ENCODE data around the gene HAUS3. TPM values are rescaled to one million over a fixed set of nuclear protein-coding genes. Genes with fewer than 3 reads are reported as not detected.

The HAUS3 gene
- total and polyA plus RNA-seq, 2 experiments from 2014 or later = 7.1 to 9.8 TPM

DNA sequence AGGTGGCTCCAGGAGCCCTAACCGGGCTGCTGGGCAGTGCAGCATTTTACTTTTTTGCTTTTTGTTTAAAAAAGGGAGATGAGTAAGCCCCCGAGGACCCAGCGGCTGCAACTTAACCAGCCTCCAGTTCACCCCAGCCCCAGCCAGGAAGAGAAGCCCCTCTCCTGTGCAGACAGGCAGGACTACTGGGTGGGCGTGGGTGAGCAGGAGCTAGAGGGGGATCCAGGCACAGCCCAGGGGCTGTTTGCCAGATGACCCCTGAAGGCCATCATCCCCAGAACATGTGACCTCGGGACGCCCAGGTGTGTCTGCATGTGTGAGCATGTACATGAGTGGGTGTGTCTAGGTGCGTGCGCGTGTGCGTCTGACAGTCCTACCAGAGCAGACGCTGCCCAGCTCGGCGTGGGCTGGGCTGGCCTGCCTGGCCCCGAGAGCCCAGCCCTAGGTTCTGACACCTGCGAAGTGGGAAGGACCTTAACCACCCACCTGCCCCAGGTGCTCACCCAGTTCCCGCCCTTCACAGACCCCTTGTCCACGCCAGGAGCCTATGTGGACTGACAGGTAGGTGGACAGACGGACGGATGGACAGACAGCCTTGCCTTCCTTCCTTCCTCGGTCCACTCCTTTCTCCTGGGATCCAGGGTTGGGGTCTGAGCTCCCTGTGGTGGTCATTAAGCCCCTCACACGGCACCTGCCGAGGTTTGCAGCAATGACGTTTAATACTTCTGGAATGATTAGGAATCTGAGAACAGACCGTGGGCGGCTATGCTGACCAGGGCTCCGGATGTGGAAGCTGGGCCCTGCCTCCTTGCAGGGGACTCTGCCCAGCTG is 7.8 kb upstream of the HAUS3 start:
- DNase-seq (ENCODE audit: low spot score) = peak; percentile 2
- no peaks in the 10 kb centered on the region for H3K4me1 ChIP-seq (ENCODE audit: insufficient read depth)
- no peak overlapping the region for H3K4me3 ChIP-seq
- no peaks in the 10 kb centered on the region for H3K27me3 ChIP-seq
- no peaks in the 10 kb centered on the region for H3K9me3 ChIP-seq (ENCODE audit: low read depth)
- TF ChIP-seq, protein P1, sequence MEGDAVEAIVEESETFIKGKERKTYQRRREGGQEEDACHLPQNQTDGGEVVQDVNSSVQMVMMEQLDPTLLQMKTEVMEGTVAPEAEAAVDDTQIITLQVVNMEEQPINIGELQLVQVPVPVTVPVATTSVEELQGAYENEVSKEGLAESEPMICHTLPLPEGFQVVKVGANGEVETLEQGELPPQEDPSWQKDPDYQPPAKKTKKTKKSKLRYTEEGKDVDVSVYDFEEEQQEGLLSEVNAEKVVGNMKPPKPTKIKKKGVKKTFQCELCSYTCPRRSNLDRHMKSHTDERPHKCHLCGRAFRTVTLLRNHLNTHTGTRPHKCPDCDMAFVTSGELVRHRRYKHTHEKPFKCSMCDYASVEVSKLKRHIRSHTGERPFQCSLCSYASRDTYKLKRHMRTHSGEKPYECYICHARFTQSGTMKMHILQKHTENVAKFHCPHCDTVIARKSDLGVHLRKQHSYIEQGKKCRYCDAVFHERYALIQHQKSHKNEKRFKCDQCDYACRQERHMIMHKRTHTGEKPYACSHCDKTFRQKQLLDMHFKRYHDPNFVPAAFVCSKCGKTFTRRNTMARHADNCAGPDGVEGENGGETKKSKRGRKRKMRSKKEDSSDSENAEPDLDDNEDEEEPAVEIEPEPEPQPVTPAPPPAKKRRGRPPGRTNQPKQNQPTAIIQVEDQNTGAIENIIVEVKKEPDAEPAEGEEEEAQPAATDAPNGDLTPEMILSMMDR (IDR thresholded peaks at IDR 0.05; ENCODE audit: poor library complexity) = no peak
- no peak for TF ChIP-seq EZH2 (IDR thresholded peaks at IDR 0.05; ENCODE audit: borderline replicate concordance)
- no peak for TF ChIP-seq EZH2phosphoT487 (IDR thresholded peaks at IDR 0.05; ENCODE audit: low read depth, severe bottlenecking, unreplicated experiment)
- no peaks in the 10 kb centered on the region for H3K36me3 ChIP-seq (replicated peaks; ENCODE audit: insufficient read depth, low read depth)
- H4K20me1 ChIP-seq (ENCODE audit: insufficient read depth, poor library complexity, severe bottlenecking) = peaks cover 33% of the 10 kb centered on the region
- H2AFZ ChIP-seq = no peak overlapping the region
- no peak overlapping the region for H3K4me2 ChIP-seq
- H3K27ac ChIP-seq = no peak overlapping the region
- no peaks in the 10 kb centered on the region for H3K9me2 ChIP-seq (replicated peaks; ENCODE audit: insufficient read depth)
- H3K79me2 ChIP-seq = peaks cover 7% of the 10 kb centered on the region
- 96% methylated on average over 26 of the region's 26 CpGs for WGBS (ENCODE audit: low lambda C conversion rate, missing lambda C conversion rate)

DNA sequence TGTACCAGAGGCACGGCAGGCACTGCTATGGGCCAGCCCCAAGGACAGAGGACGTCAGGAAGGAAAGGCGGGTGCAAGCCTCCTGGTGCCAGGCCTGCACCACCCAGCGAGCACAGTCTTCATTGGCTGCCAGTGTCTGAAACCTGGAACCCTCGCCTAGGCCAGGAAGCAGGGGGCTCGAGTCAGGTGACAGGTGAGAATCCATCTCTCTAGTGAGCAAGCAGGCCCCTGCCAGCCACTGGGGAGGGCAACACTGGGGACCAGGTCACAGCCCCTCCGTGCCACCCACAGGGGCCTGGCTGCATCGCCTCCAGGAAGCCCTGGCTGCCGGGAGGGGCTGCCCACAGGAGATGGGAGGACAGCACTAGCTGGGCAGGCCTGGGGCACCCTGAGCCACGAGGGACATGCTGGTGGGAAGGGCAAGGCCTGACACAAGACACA is 6.9 kb upstream of the HAUS3 start:
- Histone ChIP-seq H3K4me2 (no peak overlapping the region), H4K20me1 (ENCODE audit: insufficient read depth, poor library complexity, severe bottlenecking) (peaks cover 24% of the 10 kb centered on the region), H3K4me3 (no peak overlapping the region), H3K36me3 (replicated peaks; ENCODE audit: insufficient read depth, low read depth) (no peaks in the 10 kb centered on the region), H3K4me1 (ENCODE audit: insufficient read depth) (peaks cover 5% of the 10 kb centered on the region), H3K9me3 (ENCODE audit: low read depth) (no peaks in the 10 kb centered on the region), H3K9me2 (replicated peaks; ENCODE audit: insufficient read depth) (no peaks in the 10 kb centered on the region), H2AFZ (no peak overlapping the region), H3K27me3 (no peaks in the 10 kb centered on the region), H3K27ac (no peak overlapping the region), H3K79me2 (peaks cover under 1% of the 10 kb centered on the region)
- WGBS (ENCODE audit: low lambda C conversion rate, missing lambda C conversion rate) = 94% methylated on average over 10 of the region's 10 CpGs
- TF ChIP-seq EZH2phosphoT487 (IDR thresholded peaks at IDR 0.05; ENCODE audit: low read depth, severe bottlenecking, unreplicated experiment) = no peak
- TF ChIP-seq, protein P1 (IDR thresholded peaks at IDR 0.05; ENCODE audit: poor library complexity) = no peak
- TF ChIP-seq EZH2 (IDR thresholded peaks at IDR 0.05; ENCODE audit: borderline replicate concordance) = no peak
- DNase-seq (ENCODE audit: low spot score) = peak; percentile 3

- Histone ChIP-seq H2AFZ (no peak overlapping the region), H3K9me2 (replicated peaks; ENCODE audit: insufficient read depth) (no peaks in the 10 kb centered on the region), H3K79me2 (no peaks in the 10 kb centered on the region), H3K4me2 (no peak overlapping the region), H4K20me1 (ENCODE audit: insufficient read depth, poor library complexity, severe bottlenecking) (peaks cover 17% of the 10 kb centered on the region), H3K27ac (no peak overlapping the region), H3K36me3 (replicated peaks; ENCODE audit: insufficient read depth, low read depth) (no peaks in the 10 kb centered on the region), H3K4me1 (ENCODE audit: insufficient read depth) (peaks cover 5% of the 10 kb centered on the region), H3K9me3 (ENCODE audit: low read depth) (no peaks in the 10 kb centered on the region), H3K4me3 (no peak overlapping the region), H3K27me3 (no peaks in the 10 kb centered on the region)
- DNase-seq (ENCODE audit: low spot score) = peak; percentile 6
- WGBS (ENCODE audit: low lambda C conversion rate, missing lambda C conversion rate) = 94% methylated on average over 21 of the region's 21 CpGs
- TF ChIP-seq, protein P1 (IDR thresholded peaks at IDR 0.05; ENCODE audit: poor library complexity) = no peak
- TF ChIP-seq EZH2 (IDR thresholded peaks at IDR 0.05; ENCODE audit: borderline replicate concordance) = no peak
- TF ChIP-seq EZH2phosphoT487 (IDR thresholded peaks at IDR 0.05; ENCODE audit: low read depth, severe bottlenecking, unreplicated experiment) = no peak
Measured at GRCh38 chr4:2248044-2248780, 6.3 kb upstream of the HAUS3 start.

All from hepatocyte (in vitro differentiated cells).